A673 (cell line): Measurements from ENCODE around the gene LY6G5B. TPM values are rescaled to one million over a fixed set of nuclear protein-coding genes. Genes with fewer than 3 reads are reported as not detected.

Experiments
- BruUV-seq: library from RNA; stranded (reverse); fragments of 400-500 nt; replicated peaks from 2 replicates; lab custom pipeline; 2021; lab: Mats Ljungman, UMichigan
- CTCF ChIA-PET: fragments of 300-600 bp; sonication (Branson Sonifier 250); formaldehyde crosslinking; loops from one replicate; lab custom pipeline; 2022; ENCODE audit warnings: antibody characterized with exemption; lab: Charles Lee
- POLR2A ChIA-PET: fragments of 300-600 bp; sonication (Branson Sonifier 250); formaldehyde crosslinking; loops from one replicate; lab custom pipeline; 2022; ENCODE audit warnings: antibody characterized with exemption; ENCODE audit not compliant: low non-redundant PET; lab: Charles Lee
- DNase-seq: peaks from one replicate; pipeline ENCODE4 v3.0.0-alpha.2; 2015; ENCODE audit warnings: low spot score
- H3K27ac ChIP-seq: fragments of 200-600 bp; sonication (generic); 2 replicates; pipeline ENCODE4 v1.5.1; 2016; ENCODE audit warnings: mixed run types, low read depth, mild to moderate bottlenecking, mixed read lengths, antibody characterized with exemption, low read length; ENCODE audit not compliant: poor library complexity, severe bottlenecking
- H3K27me3 ChIP-seq: fragments of 200-600 bp; sonication (generic); replicated peaks from 2 replicates; pipeline ENCODE4 v1.6.1; 2017; ENCODE audit warnings: mixed run types, low read depth, mild to moderate bottlenecking, mixed read lengths, antibody characterized with exemption, low read length; ENCODE audit not compliant: insufficient read depth, poor library complexity
- H3K36me3 ChIP-seq: fragments of 200-600 bp; sonication (generic); 2 replicates; pipeline ENCODE4 v1.6.1; 2016; ENCODE audit warnings: mixed run types, mild to moderate bottlenecking, mixed read lengths, antibody characterized with exemption, low read length; ENCODE audit not compliant: insufficient read depth, poor library complexity, severe bottlenecking
- H3K4me1 ChIP-seq: fragments of 200-600 bp; sonication (generic); 2 replicates; pipeline ENCODE4 v1.6.1; 2017; ENCODE audit warnings: mixed run types, mild to moderate bottlenecking, mixed read lengths, antibody characterized with exemption, low read length; ENCODE audit not compliant: insufficient read depth, poor library complexity, severe bottlenecking
- H3K4me3 ChIP-seq: fragments of 200-600 bp; sonication (generic); 2 replicates; pipeline ENCODE4 v1.5.1; 2016; ENCODE audit warnings: low read depth, mixed run types, mild to moderate bottlenecking, mixed read lengths, low read length; ENCODE audit not compliant: poor library complexity, severe bottlenecking
- H3K9me3 ChIP-seq: fragments of 200-600 bp; sonication (generic); 2 replicates; pipeline ENCODE4 v1.6.1; 2016; ENCODE audit warnings: mixed run types, low read depth, mild to moderate bottlenecking, mixed read lengths, antibody characterized with exemption, low read length; ENCODE audit not compliant: poor library complexity, severe bottlenecking
- CTCF ChIP-seq: fragments of 300-800, 200-600 bp; sonication (generic); conservative IDR thresholded peaks from 2 replicates; pipeline ENCODE4 v1.5.1; 2017; ENCODE audit warnings: low read depth, mild to moderate bottlenecking, antibody characterized with exemption, low read length, moderate library complexity, mixed read lengths
- EZH2 ChIP-seq: fragments of 200-600 bp; sonication (generic); IDR thresholded peaks from 2 replicates; pipeline ENCODE4 v1.6.1; 2017; ENCODE audit warnings: borderline replicate concordance, low read depth, mild to moderate bottlenecking, mixed read lengths, antibody characterized with exemption, low read length; ENCODE audit not compliant: poor library complexity, severe bottlenecking
- intact Hi-C: fragments of 100-400 bp; cut with micrococcal nuclease; formaldehyde crosslinking; loops from one replicate; pipeline ENCODE4 v1.10.0; 2022; ENCODE audit not compliant: unreplicated experiment
- total RNA-seq: library from RNA; stranded (reverse); gene quantifications from 2 replicates; pipeline ENCODE4 v1.2.3, GENCODE V29; 2021

The LY6G5B gene
- total RNA-seq, 1 experiment from 2014 or later, result 18.9 TPM

- intact Hi-C loops, result no loop called here
- Histone ChIP-seq H3K4me3 (no peak overlapping the region), H3K4me1 (no peaks in the 10 kb centered on the region), H3K36me3 (peaks cover 8% of the 10 kb centered on the region), H3K27ac (no peak overlapping the region), H3K27me3 (no peaks in the 10 kb centered on the region), H3K9me3 (no peaks in the 10 kb centered on the region)
- no TSS peak for BruUV-seq
- CTCF ChIA-PET, result no interaction called here
- DNase-seq, result no peak
- no peak for TF ChIP-seq CTCF
- no peak for TF ChIP-seq EZH2
- POLR2A ChIA-PET, result no interaction called here
These were observed 6.6 kb downstream of the LY6G5B start for GRCh38 chr6:31676322-31676903.

- intact Hi-C loops, result no loop called here
- Histone ChIP-seq H3K27me3 (no peaks in the 10 kb centered on the region), H3K36me3 (peaks cover 3% of the 10 kb centered on the region), H3K9me3 (no peaks in the 10 kb centered on the region), H3K27ac (no peak overlapping the region), H3K4me1 (no peaks in the 10 kb centered on the region), H3K4me3 (no peak overlapping the region)
- BruUV-seq, result no TSS peak
- ChIA-PET POLR2A (no interaction called here), CTCF (no interaction called here)
- TF ChIP-seq EZH2, result no peak
- TF ChIP-seq CTCF, result no peak
- no peak for DNase-seq
These were observed 7.1 kb downstream of the LY6G5B start for GRCh38 chr6:31676904-31677303.

GRCh38 chr6:31677955-31678354, 8.2 kb downstream of the LY6G5B start:
- intact Hi-C loops, result no loop called here
- Histone ChIP-seq H3K4me3 (no peak overlapping the region), H3K4me1 (no peaks in the 10 kb centered on the region), H3K27me3 (no peaks in the 10 kb centered on the region), H3K36me3 (no peaks in the 10 kb centered on the region), H3K27ac (no peak overlapping the region), H3K9me3 (no peaks in the 10 kb centered on the region)
- TF ChIP-seq CTCF (no peak), EZH2 (no peak)
- no TSS peak for BruUV-seq
- POLR2A ChIA-PET, result no interaction called here
- CTCF ChIA-PET, result no interaction called here
- DNase-seq, result no peak
